Activated CD4-positive, alpha-beta T cell treated with anti-CD3 and anti-CD28 coated beads, Interleukin-2, amount 10 ng/mL, durations not matched to agents 7 days and 5 days (primary cell): ENCODE measurements around the gene IRX3. TPM values are rescaled to one million over a fixed set of nuclear protein-coding genes. Genes with fewer than 3 reads are reported as not detected.
"Not testable (repeated sequence)": the region's sequence is repeated elsewhere in the genome, so short reads cannot be mapped to it uniquely, and the experiment has no call there.

ENCODE experiments used
- CTCF ChIA-PET: fragments of 350-600 bp; sonication (Branson Sonifier 250); formaldehyde crosslinking; loops from one replicate; lab custom pipeline; 2021; ENCODE audit warnings: antibody characterized with exemption; lab: Charles Lee
- POLR2A ChIA-PET: fragments of 350-600 bp; sonication (Branson Sonifier 250); formaldehyde crosslinking; loops from one replicate; lab custom pipeline; 2021; ENCODE audit warnings: antibody characterized with exemption; lab: Charles Lee
- DNase-seq: peaks from one replicate; pipeline ENCODE4 v3.0.0-alpha.2; 2020
- H3K27ac Mint-ChIP-seq: one replicate; pipeline ENCODE4 v1.8.0; 2021; ENCODE audit warnings: mild to moderate bottlenecking, moderate library complexity, mixed read lengths
- H3K27me3 Mint-ChIP-seq: one replicate; pipeline ENCODE4 v1.8.0; 2021; ENCODE audit warnings: mixed read lengths
- H3K36me3 Mint-ChIP-seq: one replicate; pipeline ENCODE4 v1.8.0; 2021; ENCODE audit warnings: low read depth, mixed read lengths
- H3K4me1 Mint-ChIP-seq: one replicate; pipeline ENCODE4 v1.8.0; 2021; ENCODE audit warnings: mixed read lengths
- H3K4me3 Mint-ChIP-seq: one replicate; pipeline ENCODE4 v1.8.0; 2021; ENCODE audit warnings: mild to moderate bottlenecking, moderate library complexity, mixed read lengths
- H3K9me3 Mint-ChIP-seq: one replicate; pipeline ENCODE4 v1.8.0; 2021; ENCODE audit warnings: mixed read lengths
- total RNA-seq, 2 experiments: library from RNA; stranded (reverse); gene quantifications; one replicate each; pipeline ENCODE4 v1.2.3, GENCODE V29; 2021

IRX3 gene
- total RNA-seq, 2 experiments from 2014 or later: not detected

DNA sequence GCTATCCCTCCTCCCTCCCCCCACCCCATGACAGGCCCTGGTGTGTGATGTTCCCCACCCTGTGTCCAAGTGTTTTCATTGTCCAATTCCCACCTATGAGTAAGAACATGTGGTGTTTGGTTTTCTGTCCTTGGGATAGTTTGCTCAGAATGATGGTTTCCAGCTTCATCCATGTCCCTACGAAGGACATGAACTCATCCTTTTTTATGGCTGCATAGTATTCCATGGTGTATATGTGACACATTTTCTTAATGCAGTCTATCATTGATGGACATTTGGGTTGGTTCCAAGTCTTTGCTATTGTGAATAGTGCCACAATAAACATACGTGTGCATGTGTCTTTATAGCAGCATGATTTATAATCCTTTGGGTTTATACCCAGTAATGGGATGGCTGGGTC, 38.9 kb downstream of the IRX3 start:
- H3K27ac Mint-ChIP-seq, DNase-seq, H3K4me1 Mint-ChIP-seq, CTCF ChIA-PET, H3K4me3 Mint-ChIP-seq, H3K36me3 Mint-ChIP-seq, H3K27me3 Mint-ChIP-seq, POLR2A ChIA-PET, H3K9me3 Mint-ChIP-seq: not testable (repeated sequence)

DNA sequence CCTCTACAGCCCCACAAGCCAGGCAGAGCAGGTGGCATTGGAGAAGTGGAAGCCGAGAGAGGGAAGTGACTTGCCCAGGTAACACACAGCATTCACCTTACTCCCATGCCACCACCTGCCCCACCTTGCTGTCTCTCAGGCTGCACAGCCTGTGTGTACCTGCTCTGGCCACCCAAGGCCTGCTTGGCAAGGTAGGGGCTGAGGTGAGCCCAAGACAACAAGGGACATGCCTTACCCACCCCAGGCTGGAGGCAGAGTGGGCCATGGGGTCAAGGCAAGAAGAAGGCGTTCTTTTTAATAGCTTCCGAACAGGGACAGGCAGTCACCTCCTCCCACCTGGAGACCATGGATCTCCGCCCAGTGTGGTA, 40.1 kb downstream of the IRX3 start:
- CTCF ChIA-PET: no interaction called here
- peaks cover 2% of the 10 kb centered on the region for H3K27me3 Mint-ChIP-seq
- no peaks in the 10 kb centered on the region for H3K4me1 Mint-ChIP-seq
- H3K27ac Mint-ChIP-seq: no peak overlapping the region
- H3K36me3 Mint-ChIP-seq: no peaks in the 10 kb centered on the region
- DNase-seq: no peak
- POLR2A ChIA-PET: no interaction called here
- H3K9me3 Mint-ChIP-seq: peaks cover 3% of the 10 kb centered on the region
- no peak overlapping the region for H3K4me3 Mint-ChIP-seq

DNA sequence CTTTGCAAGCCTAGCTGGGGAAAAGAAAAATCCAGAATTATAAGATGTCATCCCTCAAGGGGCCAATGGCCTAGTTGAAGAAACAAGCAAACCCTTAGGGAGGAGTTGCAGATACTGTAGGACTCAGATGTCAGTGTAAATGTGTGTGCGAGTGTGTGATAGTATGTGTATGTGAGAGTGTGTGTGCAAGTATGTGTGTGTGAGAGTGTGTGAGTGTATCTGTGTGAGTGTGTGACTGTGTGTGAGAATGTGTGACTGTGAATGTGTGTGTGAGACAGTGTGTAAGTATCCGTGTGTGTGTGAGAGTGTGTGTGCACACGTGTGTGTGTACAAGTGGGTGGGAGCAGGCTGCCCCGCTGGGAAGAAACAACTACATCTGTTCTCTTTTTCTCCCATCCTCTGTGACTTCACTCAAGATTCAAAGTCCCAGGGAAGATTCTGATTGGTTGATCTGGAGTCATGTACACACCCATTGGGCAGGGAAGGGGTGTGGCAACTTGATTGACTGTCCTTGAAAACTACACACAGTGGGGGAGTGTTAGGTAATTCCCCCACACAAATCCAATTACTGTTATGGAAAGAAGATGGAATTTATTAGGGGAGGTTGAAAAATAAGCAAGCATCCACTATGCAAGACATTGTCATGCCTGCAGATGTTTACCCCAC, 40.7 kb downstream of the IRX3 start:
- Mint-ChIP-seq H3K27me3 (peaks cover 2% of the 10 kb centered on the region), H3K36me3 (no peaks in the 10 kb centered on the region), H3K27ac (no peak overlapping the region), H3K9me3 (peaks cover 3% of the 10 kb centered on the region), H3K4me1 (no peaks in the 10 kb centered on the region), H3K4me3 (no peak overlapping the region)
- POLR2A ChIA-PET: no interaction called here
- CTCF ChIA-PET: no interaction called here
- DNase-seq: no peak

DNA sequence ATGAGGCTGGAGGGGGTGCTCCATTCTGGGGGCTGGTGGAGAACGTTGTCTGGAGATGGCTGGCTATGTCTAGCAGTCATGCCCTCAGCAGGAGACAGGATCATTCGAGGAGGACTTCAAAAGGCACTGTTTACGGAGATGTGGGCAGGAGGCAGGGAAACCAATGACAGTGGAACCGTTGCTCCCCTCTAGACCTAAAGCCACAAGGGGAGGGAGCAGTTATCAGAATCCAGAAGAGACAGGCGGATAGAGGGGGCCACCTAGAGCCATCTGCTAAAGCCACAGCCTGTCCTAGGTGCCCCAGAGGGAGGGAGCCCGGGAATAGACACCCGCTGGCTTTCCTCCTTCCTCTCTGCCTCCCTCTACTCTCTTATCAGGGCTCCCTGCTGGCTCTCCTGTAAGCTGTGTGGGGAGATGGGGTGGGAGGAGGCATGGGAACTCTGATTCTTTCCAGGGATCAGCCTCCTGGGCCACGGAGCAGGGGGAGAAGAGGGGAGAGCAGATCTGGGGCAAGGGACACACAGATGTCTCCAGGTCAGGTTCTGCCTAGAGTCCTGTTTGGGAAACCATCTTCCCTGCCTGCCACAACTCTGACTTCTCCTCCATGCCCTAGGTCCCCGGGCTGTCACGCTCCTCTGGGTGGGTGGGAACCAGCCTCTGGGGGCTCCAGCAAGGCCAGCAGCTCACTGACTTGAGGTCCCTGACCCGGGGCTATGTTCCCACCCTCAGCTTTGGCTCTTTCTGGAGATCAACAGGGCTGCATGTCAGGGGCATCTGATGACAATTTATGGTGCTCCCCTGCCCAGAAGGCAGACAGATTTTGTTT, 42.3 kb downstream of the IRX3 start:
- H3K36me3 Mint-ChIP-seq: no peaks in the 10 kb centered on the region
- ChIA-PET POLR2A (no interaction called here), CTCF (no interaction called here)
- no peaks in the 10 kb centered on the region for H3K4me1 Mint-ChIP-seq
- no peak overlapping the region for H3K4me3 Mint-ChIP-seq
- no peak for DNase-seq
- H3K27ac Mint-ChIP-seq: no peak overlapping the region
- peaks cover 3% of the 10 kb centered on the region for H3K9me3 Mint-ChIP-seq
- peaks cover 2% of the 10 kb centered on the region for H3K27me3 Mint-ChIP-seq

DNA sequence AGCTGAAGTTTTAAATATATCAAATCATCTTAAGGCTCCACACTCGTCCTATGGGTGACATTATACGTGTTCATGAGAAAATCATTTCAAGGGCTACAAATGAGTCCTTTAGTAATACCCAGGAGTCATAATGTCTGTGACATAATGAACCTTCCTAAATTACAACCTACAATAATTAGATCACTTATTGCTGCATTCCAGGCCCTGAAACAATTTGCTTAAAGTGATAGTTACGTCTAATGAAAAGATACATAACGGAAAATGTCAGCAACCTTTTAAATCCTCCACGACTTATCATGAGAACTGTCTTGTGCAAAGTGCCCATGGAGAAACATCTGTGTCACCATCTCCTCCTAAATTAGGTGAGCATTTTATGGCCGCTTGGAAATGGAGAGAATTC, 43.4 kb downstream of the IRX3 start:
- Mint-ChIP-seq H3K36me3 (no peaks in the 10 kb centered on the region), H3K4me3 (no peak overlapping the region), H3K9me3 (peaks cover 3% of the 10 kb centered on the region), H3K27me3 (peaks cover 2% of the 10 kb centered on the region), H3K27ac (no peak overlapping the region), H3K4me1 (no peaks in the 10 kb centered on the region)
- POLR2A ChIA-PET: no interaction called here
- no peak for DNase-seq
- CTCF ChIA-PET: no interaction called here

DNA sequence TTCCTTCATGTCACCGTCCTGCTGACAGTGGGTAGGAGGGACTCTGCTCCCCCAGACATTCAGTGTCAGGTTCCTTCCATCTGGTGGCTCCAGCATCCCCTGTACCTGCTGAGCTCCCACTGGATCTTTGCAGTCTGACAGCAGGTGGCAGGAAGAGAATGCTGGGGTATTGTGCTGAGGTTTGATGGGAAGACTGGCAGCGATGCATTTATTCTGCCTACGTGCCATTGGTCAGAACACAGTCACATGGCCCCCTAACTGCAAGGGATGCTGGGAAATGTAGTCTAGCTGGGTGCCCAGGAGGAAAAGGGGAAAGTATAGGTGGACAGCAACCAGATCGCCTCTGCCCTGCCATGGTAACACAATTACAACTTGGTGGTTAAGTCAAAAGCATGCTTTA, 44.4 kb downstream of the IRX3 start:
- ChIA-PET POLR2A (no interaction called here), CTCF (no interaction called here)
- peaks cover 2% of the 10 kb centered on the region for H3K27me3 Mint-ChIP-seq
- no peak overlapping the region for H3K4me3 Mint-ChIP-seq
- H3K36me3 Mint-ChIP-seq: no peaks in the 10 kb centered on the region
- no peak overlapping the region for H3K27ac Mint-ChIP-seq
- peaks cover 3% of the 10 kb centered on the region for H3K9me3 Mint-ChIP-seq
- H3K4me1 Mint-ChIP-seq: no peaks in the 10 kb centered on the region
- no peak for DNase-seq

DNA sequence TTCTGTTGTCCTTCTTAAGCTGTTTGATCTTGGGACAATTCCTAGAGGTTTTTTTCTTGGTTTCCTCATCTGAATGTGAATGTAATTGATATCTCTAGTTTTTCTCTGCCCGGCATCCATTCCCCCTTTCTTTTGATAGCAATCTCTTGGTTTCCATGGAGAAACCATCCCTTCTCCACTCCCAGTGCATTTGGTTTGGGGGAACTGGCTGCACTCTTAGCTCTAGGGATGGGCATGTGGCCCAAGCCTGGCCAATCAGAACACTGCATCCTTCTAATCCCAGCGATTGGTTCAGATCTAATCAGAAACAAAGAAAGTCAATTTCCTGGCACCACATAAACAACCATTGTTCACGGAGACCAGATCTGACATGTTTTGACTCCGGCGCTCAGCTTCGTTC, 45.1 kb downstream of the IRX3 start:
- peaks cover 3% of the 10 kb centered on the region for H3K9me3 Mint-ChIP-seq
- no peaks in the 10 kb centered on the region for H3K4me1 Mint-ChIP-seq
- H3K4me3 Mint-ChIP-seq: no peak overlapping the region
- no peak overlapping the region for H3K27ac Mint-ChIP-seq
- POLR2A ChIA-PET: no interaction called here
- CTCF ChIA-PET: no interaction called here
- no peaks in the 10 kb centered on the region for H3K36me3 Mint-ChIP-seq
- peaks cover 2% of the 10 kb centered on the region for H3K27me3 Mint-ChIP-seq
- no peak for DNase-seq

DNA sequence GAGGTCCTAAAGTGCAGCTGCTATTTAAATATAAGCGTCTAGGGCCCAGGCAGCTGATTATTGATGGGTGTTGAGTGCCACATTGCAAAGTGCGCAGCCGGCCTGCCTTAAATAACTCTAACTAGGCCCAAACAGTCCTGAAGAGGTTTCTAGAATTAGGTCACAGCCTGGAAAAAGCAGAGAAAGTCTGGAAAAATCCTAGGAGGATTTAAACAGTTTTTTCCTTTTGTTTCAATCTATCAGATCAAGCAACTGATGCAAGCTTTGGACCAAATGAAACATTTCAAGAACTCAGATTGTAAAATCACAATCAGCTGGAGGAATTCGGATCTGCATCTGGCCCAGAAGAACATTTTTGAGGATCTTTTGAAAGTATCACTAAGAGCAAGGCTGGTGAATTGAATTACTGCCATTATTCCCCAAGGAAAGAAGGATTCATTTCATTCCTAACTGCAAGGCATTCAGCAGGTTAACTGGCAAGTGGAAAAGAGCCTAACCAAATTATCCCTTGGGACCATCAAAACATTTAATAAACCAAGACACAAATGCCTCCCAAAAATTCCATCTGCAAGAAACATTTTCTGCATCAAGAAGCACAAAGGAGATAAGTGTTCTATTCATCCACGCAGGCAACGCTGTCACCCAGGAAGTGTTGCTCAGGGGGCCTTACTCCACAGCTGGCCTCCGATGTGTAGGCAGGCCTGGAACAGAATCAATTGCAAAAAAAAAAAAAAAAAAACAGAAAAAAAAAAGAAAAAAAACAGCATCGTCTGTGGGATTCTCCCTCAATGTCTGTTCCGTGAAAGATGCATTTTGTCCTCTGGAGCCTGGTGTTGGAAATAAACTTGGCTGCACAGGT, 46.1 kb downstream of the IRX3 start:
- Mint-ChIP-seq H3K4me3 (no peak overlapping the region), H3K4me1 (no peaks in the 10 kb centered on the region), H3K27ac (no peak overlapping the region), H3K9me3 (no peaks in the 10 kb centered on the region), H3K27me3 (peaks cover 1% of the 10 kb centered on the region), H3K36me3 (no peaks in the 10 kb centered on the region)
- ChIA-PET POLR2A (no interaction called here), CTCF (no interaction called here)
- no peak for DNase-seq

DNA sequence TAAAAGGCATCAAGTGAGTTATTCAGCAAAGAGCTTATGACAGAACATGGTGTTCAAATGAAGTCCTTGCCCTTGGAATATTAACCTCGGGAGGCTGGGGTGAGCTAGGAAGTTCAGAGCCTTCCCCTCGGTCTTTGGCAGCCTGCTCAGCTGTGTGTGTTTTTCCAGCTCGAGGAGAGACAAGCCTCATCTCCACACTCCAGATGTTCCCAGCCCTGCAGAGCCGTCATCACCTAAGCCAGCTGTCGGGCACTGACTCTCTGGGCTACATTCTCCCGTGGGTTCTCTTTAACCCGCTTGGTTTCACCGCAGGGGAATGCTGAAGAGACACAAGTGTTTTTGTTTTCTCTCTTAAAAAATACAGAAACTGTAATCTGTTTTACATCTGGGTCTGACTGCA, 47.1 kb downstream of the IRX3 start:
- H3K27ac Mint-ChIP-seq: no peak overlapping the region
- H3K27me3 Mint-ChIP-seq: peaks cover 5% of the 10 kb centered on the region
- ChIA-PET POLR2A (no interaction called here), CTCF (no interaction called here)
- DNase-seq: no peak
- no peaks in the 10 kb centered on the region for H3K36me3 Mint-ChIP-seq
- no peaks in the 10 kb centered on the region for H3K4me1 Mint-ChIP-seq
- no peak overlapping the region for H3K4me3 Mint-ChIP-seq
- H3K9me3 Mint-ChIP-seq: no peaks in the 10 kb centered on the region

DNA sequence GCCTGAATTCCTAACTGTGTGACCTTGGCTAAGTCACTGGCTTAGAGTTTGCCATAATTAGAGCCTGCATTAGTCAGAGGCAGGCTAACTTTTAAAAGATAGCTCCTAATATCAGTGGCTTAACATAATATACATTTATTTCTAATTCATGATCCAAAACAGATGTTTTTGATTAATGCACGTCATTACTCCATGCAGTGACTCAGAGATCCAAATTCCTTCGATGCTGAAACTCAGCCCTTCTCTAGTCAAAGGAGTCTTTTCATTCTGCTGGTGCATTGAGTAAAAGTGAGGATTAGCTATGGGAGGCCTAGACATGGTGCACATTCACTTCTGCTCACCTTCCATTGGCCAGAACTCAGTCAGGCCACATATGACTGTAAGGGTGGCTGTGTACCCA, 49.8 kb downstream of the IRX3 start:
- ChIA-PET CTCF (no interaction called here), POLR2A (no interaction called here)
- no peak for DNase-seq
- Mint-ChIP-seq H3K36me3 (no peaks in the 10 kb centered on the region), H3K9me3 (no peaks in the 10 kb centered on the region), H3K27me3 (peaks cover 5% of the 10 kb centered on the region), H3K4me3 (no peak overlapping the region), H3K27ac (no peak overlapping the region), H3K4me1 (no peaks in the 10 kb centered on the region)

DNA sequence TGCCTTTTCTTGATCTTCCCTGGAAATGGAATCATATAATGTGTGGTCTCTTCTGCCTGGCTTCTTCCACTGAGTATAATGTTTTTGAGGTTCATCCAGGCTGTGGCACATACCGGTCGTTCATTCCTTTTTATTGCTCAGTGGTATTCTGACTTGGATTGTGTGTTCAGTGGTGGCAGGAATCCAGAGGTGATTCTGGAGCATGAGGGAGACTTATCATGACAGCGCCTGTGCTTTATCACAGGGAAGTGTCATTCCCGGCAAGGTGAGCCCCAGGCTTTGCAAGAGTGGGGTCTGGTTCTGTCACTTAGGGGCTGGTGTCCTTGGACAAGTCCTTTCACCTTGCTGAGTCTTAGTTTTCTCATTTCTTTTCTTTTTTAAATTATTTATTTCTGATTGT, 53.0 kb downstream of the IRX3 start:
- Mint-ChIP-seq H3K4me1 (no peaks in the 10 kb centered on the region), H3K9me3 (no peaks in the 10 kb centered on the region)

More for the DNA sequence above, 53.0 kb downstream of the IRX3 start:
- peaks cover 5% of the 10 kb centered on the region for H3K27me3 Mint-ChIP-seq
- H3K4me3 Mint-ChIP-seq: no peak overlapping the region
- no peak for DNase-seq
- no peaks in the 10 kb centered on the region for H3K36me3 Mint-ChIP-seq
- POLR2A ChIA-PET: no interaction called here
- H3K27ac Mint-ChIP-seq: no peak overlapping the region
- CTCF ChIA-PET: no interaction called here
